Neural cell (in vitro differentiated cells): Measurements from ENCODE around the gene WNT7A. TPM values are rescaled to one million over a fixed set of nuclear protein-coding genes. Genes with fewer than 3 reads are reported as not detected.

Experiments used
- H2AFZ ChIP-seq: fragments of 200-600, 300-800 bp; sonication (generic), shearing (Covaris generic); 2 replicates; pipeline ENCODE4 v1.6.0; 2014; ENCODE audit warnings: low read depth, mild to moderate bottlenecking, antibody characterized with exemption, low read length, moderate library complexity
- H3F3A ChIP-seq: fragments of 200-600 bp; shearing (Covaris generic); 2 replicates; pipeline ENCODE4 v1.6.1; 2016; ENCODE audit warnings: mild to moderate bottlenecking, moderate library complexity, mixed read lengths, antibody characterized with exemption, low read length; ENCODE audit not compliant: insufficient read depth, poor library complexity, severe bottlenecking
- H3K27ac ChIP-seq: fragments of 200-600, 300-800 bp; sonication (generic), shearing (Covaris generic); 2 replicates; pipeline ENCODE4 v1.5.1; 2014; ENCODE audit warnings: mild to moderate bottlenecking, low read length, moderate library complexity
- H3K27me3 ChIP-seq: fragments of 300-800, 200-600 bp; sonication (generic), shearing (Covaris generic); 2 replicates; pipeline ENCODE4 v1.6.0; 2014; ENCODE audit warnings: mild to moderate bottlenecking, low read depth, low read length, moderate library complexity; ENCODE audit not compliant: insufficient read depth
- H3K36me3 ChIP-seq: fragments of 300-800, 200-600 bp; sonication (generic), shearing (Covaris generic); 2 replicates; pipeline ENCODE4 v1.5.1; 2014; ENCODE audit warnings: mild to moderate bottlenecking, antibody characterized with exemption, low read length, moderate library complexity; ENCODE audit not compliant: insufficient read depth
- H3K4me2 ChIP-seq: fragments of 300-800, 200-600 bp; sonication (generic), shearing (Covaris generic); 2 replicates; pipeline ENCODE4 v1.6.0; 2014; ENCODE audit warnings: mild to moderate bottlenecking, low read length
- H3K4me3 ChIP-seq: fragments of 300-800, 200-600 bp; sonication (generic), shearing (Covaris generic); 2 replicates; pipeline ENCODE4 v1.5.1; 2014; ENCODE audit warnings: mild to moderate bottlenecking, low read length, moderate library complexity
- H3K79me2 ChIP-seq: fragments of 200-600 bp; shearing (Covaris generic); replicated peaks from 2 replicates; pipeline ENCODE4 v1.6.0; 2014; ENCODE audit warnings: mild to moderate bottlenecking, low read length, moderate library complexity; ENCODE audit not compliant: insufficient read depth
- H3K9ac ChIP-seq: fragments of 300-800, 200-600 bp; sonication (generic), shearing (Covaris generic); 2 replicates; pipeline ENCODE4 v1.6.1; 2016; ENCODE audit warnings: mild to moderate bottlenecking, low read length, mixed read lengths
- H3K9me2 ChIP-seq: fragments of 200-600 bp; shearing (Covaris generic); 2 replicates; pipeline ENCODE4 v1.6.1; 2016; ENCODE audit warnings: mild to moderate bottlenecking, low read length, mixed read lengths; ENCODE audit not compliant: insufficient read depth
- H3K9me3 ChIP-seq: fragments of 200-600, 300-800 bp; sonication (generic), shearing (Covaris generic); 2 replicates; pipeline ENCODE4 v1.6.1; 2016; ENCODE audit warnings: mild to moderate bottlenecking, mixed run types, low read length, moderate library complexity, mixed read lengths
- H4K20me1 ChIP-seq: fragments of 200-600 bp; shearing (Covaris generic); 2 replicates; pipeline ENCODE4 v1.6.1; 2016; ENCODE audit warnings: mild to moderate bottlenecking, mixed run types; ENCODE audit not compliant: insufficient read depth
- CTCF ChIP-seq: fragments of 450-650 bp; IDR thresholded peaks from 2 replicates; pipeline ENCODE4 v1.5.1; 2014; ENCODE audit warnings: antibody characterized with exemption, mild to moderate bottlenecking, moderate library complexity; ENCODE audit not compliant: poor library complexity, severe bottlenecking
- EP300 ChIP-seq: fragments of 450-650 bp; conservative IDR thresholded peaks from 2 replicates; pipeline ENCODE4 v1.6.1; 2014; ENCODE audit warnings: antibody characterized with exemption, mild to moderate bottlenecking, moderate library complexity; ENCODE audit not compliant: poor library complexity, severe bottlenecking
- EZH2 ChIP-seq: fragments of 200-600, 300-800 bp; shearing (Covaris generic), sonication (generic); IDR thresholded peaks from 2 replicates; pipeline ENCODE4 v1.6.1; 2014; ENCODE audit warnings: antibody characterized with exemption, low read length, borderline replicate concordance, mild to moderate bottlenecking; ENCODE audit not compliant: insufficient read depth, poor library complexity, severe bottlenecking
- MXI1 ChIP-seq: fragments of 450-650 bp; conservative IDR thresholded peaks from 2 replicates; pipeline ENCODE4 v1.6.1; 2014; ENCODE audit warnings: antibody characterized with exemption, mild to moderate bottlenecking; ENCODE audit not compliant: poor library complexity, severe bottlenecking
- POLR2AphosphoS5 ChIP-seq: IDR thresholded peaks from 2 replicates; pipeline ENCODE4 v1.6.1; 2012
- RAD21 ChIP-seq: fragments of 450-650 bp; conservative IDR thresholded peaks from 2 replicates; pipeline ENCODE4 v1.6.1; 2014; ENCODE audit warnings: antibody characterized with exemption, mild to moderate bottlenecking, moderate library complexity
- REST ChIP-seq: IDR thresholded peaks from 2 replicates; pipeline ENCODE4 v1.6.1; 2012; ENCODE audit warnings: borderline replicate concordance
- SMC3 ChIP-seq: fragments of 450-650 bp; conservative IDR thresholded peaks from 2 replicates; pipeline ENCODE4 v1.6.1; 2014; ENCODE audit warnings: antibody characterized with exemption, mild to moderate bottlenecking, moderate library complexity; ENCODE audit not compliant: poor library complexity
- TAF1 ChIP-seq: IDR thresholded peaks from 2 replicates; pipeline ENCODE4 v1.6.1; 2012; ENCODE audit warnings: low read depth
- polyA plus RNA-seq: library from polyadenylated mRNA; depleted of rRNA; stranded (reverse); fragments of >200 nt; gene quantifications from 2 replicates; pipeline ENCODE4 v1.2.3, GENCODE V29; 2014

WNT7A gene
- polyA plus RNA-seq, 1 donor from 2014 or later, result 13.3 TPM

DNA sequence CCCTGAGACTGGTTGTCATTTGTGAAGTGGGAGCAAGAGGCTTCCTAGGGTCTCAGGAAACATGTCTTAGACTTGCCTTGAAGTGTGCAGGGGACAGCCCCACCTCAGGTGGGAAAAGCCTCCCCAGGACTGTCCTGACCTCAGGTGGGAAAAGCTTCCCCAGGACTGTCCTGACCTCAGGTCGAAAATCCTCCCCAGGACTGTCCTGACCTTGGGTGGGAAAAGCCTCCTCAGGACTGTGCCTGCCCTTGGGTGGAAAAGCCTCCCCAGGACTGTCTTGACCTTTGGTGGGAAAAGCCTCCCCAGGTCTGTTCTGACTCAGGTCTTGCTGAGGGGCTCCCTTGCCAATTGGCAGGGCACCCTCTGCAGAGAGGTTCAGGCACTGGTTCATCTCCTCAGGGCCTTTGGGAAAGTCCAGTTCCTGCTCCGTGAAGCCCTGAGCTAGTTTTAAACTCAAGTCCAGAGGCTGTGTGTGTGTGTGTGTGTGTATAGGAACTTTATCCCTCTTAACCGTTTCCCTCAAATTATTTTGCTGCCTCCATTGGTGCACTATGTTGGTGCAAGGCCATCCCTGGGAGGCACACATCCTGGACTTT is 64.7 kb downstream of the WNT7A start:
- Histone ChIP-seq H3K36me3 (peaks cover 16% of the 10 kb centered on the region), H2AFZ (no peak overlapping the region), H3K27me3 (no peaks in the 10 kb centered on the region), H3K4me2 (no peak overlapping the region), H3K9ac (no peak overlapping the region), H3K27ac (no peak overlapping the region), H3K9me3 (peaks cover 23% of the 10 kb centered on the region), H3K4me3 (no peak overlapping the region), H3K9me2 (no peaks in the 10 kb centered on the region), H4K20me1 (no peaks in the 10 kb centered on the region), H3K79me2 (no peaks in the 10 kb centered on the region), H3F3A (no peaks in the 10 kb centered on the region)
- no peak for TF ChIP-seq EZH2
- no peak for TF ChIP-seq CTCF
- no peak for TF ChIP-seq REST
- no peak for TF ChIP-seq SMC3
- TF ChIP-seq POLR2AphosphoS5, result no peak
- TF ChIP-seq RAD21, result no peak
- no peak for TF ChIP-seq MXI1
- TF ChIP-seq EP300, result no peak
- no peak for TF ChIP-seq TAF1

GRCh38 chr3:13812034-13812471 is 67.8 kb downstream of the WNT7A start:
- Histone ChIP-seq H3K4me3 (no peak overlapping the region), H3K36me3 (peaks cover 10% of the 10 kb centered on the region), H3K79me2 (no peaks in the 10 kb centered on the region), H3K4me2 (no peak overlapping the region), H3K9me3 (peaks cover 23% of the 10 kb centered on the region), H2AFZ (no peak overlapping the region), H4K20me1 (no peaks in the 10 kb centered on the region), H3K9me2 (no peaks in the 10 kb centered on the region), H3F3A (no peaks in the 10 kb centered on the region), H3K27me3 (no peaks in the 10 kb centered on the region), H3K27ac (no peak overlapping the region), H3K9ac (no peak overlapping the region)
- TF ChIP-seq MXI1, result no peak
- TF ChIP-seq TAF1, result no peak
- TF ChIP-seq CTCF, result no peak
- TF ChIP-seq SMC3, result no peak
- no peak for TF ChIP-seq REST
- no peak for TF ChIP-seq RAD21
- no peak for TF ChIP-seq EP300
- TF ChIP-seq EZH2, result no peak
